Fibroblast of lung (primary cell): ENCODE data around the gene FBXO31.

Experiments used
- CTCF ChIP-seq, 2 donors: IDR thresholded peaks in 1 of 2; conservative IDR thresholded peaks in 1 of 2; 1 replicate in 1 of 2; 2 replicates in 1 of 2; pipeline ENCODE4 v1.5.1; 2011 to 2012; ENCODE audit warnings: low read length in 2 of 2, control low read depth in 1 of 2, inconsistent platforms in 1 of 2, low read depth in 1 of 2, mild to moderate bottlenecking in 1 of 2
- EZH2 ChIP-seq: IDR thresholded peaks from 2 replicates; pipeline ENCODE4 v1.5.1; 2012; ENCODE audit warnings: low read length, control low read depth, mild to moderate bottlenecking; ENCODE audit errors: missing control alignments

- TF ChIP-seq CTCF (conservative IDR thresholded peaks at IDR 0.05 in 1 of 2, IDR thresholded peaks at IDR 0.05 in 1 of 2; ENCODE audit: low read depth in 1 of 2, low read length in 2 of 2) (no peak), EZH2 (no peak)
Observed at GRCh38 chr16:87368029-87368770, 15.4 kb downstream of the FBXO31 start.
